Karpas-422 (cell line): ENCODE measurements around the gene CDR2L. TPM values are rescaled to one million over a fixed set of nuclear protein-coding genes. Genes with fewer than 3 reads are reported as not detected.
A peak's percentile ranks its signal among the peaks of the same experiment; 100 is the strongest.
"Not testable (repeated sequence)": the region's sequence is repeated elsewhere in the genome, so short reads cannot be mapped to it uniquely, and the experiment has no call there.

Source experiments
- DNase-seq: peaks from one replicate; pipeline ENCODE4 v3.0.0-alpha.2; 2015
- H2AFZ ChIP-seq: fragments of 200-600 bp; sonication (generic); 2 replicates; pipeline ENCODE4 v1.6.1; 2014; ENCODE audit warnings: antibody characterized with exemption, low read length, mixed read lengths
- H3K27ac ChIP-seq: fragments of 200-600 bp; sonication (generic); 2 replicates; pipeline ENCODE4 v1.5.1; 2014; ENCODE audit warnings: mild to moderate bottlenecking, low read length, moderate library complexity
- H3K27me3 ChIP-seq: fragments of 200-600 bp; sonication (generic); 2 replicates; pipeline ENCODE4 v1.6.1; 2014; ENCODE audit warnings: low read length, mixed read lengths
- H3K36me3 ChIP-seq: fragments of 200-600 bp; sonication (generic); 2 replicates; pipeline ENCODE4 v1.6.1; 2014; ENCODE audit warnings: low read length, mixed read lengths; ENCODE audit not compliant: insufficient read depth
- H3K4me1 ChIP-seq: fragments of 200-600 bp; sonication (generic); 2 replicates; pipeline ENCODE4 v1.6.1; 2014; ENCODE audit warnings: mild to moderate bottlenecking, low read length, mixed read lengths
- H3K4me2 ChIP-seq: fragments of 200-600 bp; sonication (generic); 2 replicates; pipeline ENCODE4 v1.6.1; 2014; ENCODE audit warnings: low read length, low read depth, mild to moderate bottlenecking; ENCODE audit not compliant: poor library complexity, severe bottlenecking
- H3K4me3 ChIP-seq: fragments of 200-600 bp; sonication (generic); 2 replicates; pipeline ENCODE4 v1.5.1; 2014; ENCODE audit warnings: mild to moderate bottlenecking, antibody characterized with exemption, low read length, mixed read lengths
- H3K79me2 ChIP-seq: fragments of 200-600 bp; sonication (generic); 2 replicates; pipeline ENCODE4 v1.6.1; 2014; ENCODE audit warnings: mild to moderate bottlenecking, low read length, mixed read lengths
- H3K9ac ChIP-seq: fragments of 200-600 bp; sonication (generic); 2 replicates; pipeline ENCODE4 v1.6.0; 2014; ENCODE audit warnings: low read length
- H3K9me2 ChIP-seq: fragments of 200-600 bp; sonication (generic), shearing (Covaris generic); replicated peaks from 2 replicates; pipeline ENCODE4 v1.6.0; 2014; ENCODE audit warnings: mild to moderate bottlenecking, low read length, moderate library complexity; ENCODE audit not compliant: insufficient read depth
- H3K9me3 ChIP-seq: fragments of 300-700, 200-600 bp; sonication (generic); 2 replicates; pipeline ENCODE4 v1.6.1; 2014; ENCODE audit warnings: low read length, mixed read lengths
- H4K20me1 ChIP-seq: fragments of 200-600 bp; sonication (generic); 2 replicates; pipeline ENCODE4 v1.6.1; 2014; ENCODE audit warnings: mild to moderate bottlenecking, antibody characterized with exemption, low read length, low read depth; ENCODE audit not compliant: insufficient read depth
- total RNA-seq: library from RNA; depleted of rRNA; stranded (reverse); fragments of >200 nt; shearing (Covaris generic); gene quantifications from 2 replicates; pipeline ENCODE4 v1.2.3, GENCODE V29; 2014; ENCODE audit warnings: low replicate concordance

Gene CDR2L
- total RNA-seq, 1 experiment from 2014 or later: not detected

- Histone ChIP-seq H3K36me3 (peaks cover 16% of the 10 kb centered on the region), H3K4me1 (peaks cover 17% of the 10 kb centered on the region), H3K79me2 (peaks cover 37% of the 10 kb centered on the region)
- DNase-seq, H4K20me1 ChIP-seq, H3K27ac ChIP-seq, H3K9me3 ChIP-seq, H3K9ac ChIP-seq, H2AFZ ChIP-seq, H3K4me3 ChIP-seq, H3K4me2 ChIP-seq, H3K27me3 ChIP-seq, H3K9me2 ChIP-seq: not testable (repeated sequence)
Measured at GRCh38 chr17:75043789-75044188, 56.4 kb downstream of the CDR2L start.

GRCh38 chr17:75044716-75045115 lies 57.3 kb downstream of the CDR2L start:
- Histone ChIP-seq H3K36me3 (peaks cover 6% of the 10 kb centered on the region; the same call in 1 of the 2 replicates), H3K9me3 (no peaks in the 10 kb centered on the region), H3K79me2 (peaks cover 44% of the 10 kb centered on the region), H2AFZ (no peak overlapping the region), H3K4me1 (peaks cover 21% of the 10 kb centered on the region), H3K4me2 (no peak overlapping the region), H4K20me1 (no peaks in the 10 kb centered on the region), H3K9me2 (no peaks in the 10 kb centered on the region), H3K27me3 (no peaks in the 10 kb centered on the region), H3K27ac (no peak overlapping the region), H3K9ac (no peak overlapping the region), H3K4me3 (no peak overlapping the region)
- DNase-seq: no peak

- not testable (repeated sequence) for H3K27me3 ChIP-seq, H2AFZ ChIP-seq, H4K20me1 ChIP-seq, H3K9me2 ChIP-seq, DNase-seq, H3K9me3 ChIP-seq, H3K36me3 ChIP-seq
- Histone ChIP-seq H3K9ac (peak overlapping the region; percentile 98), H3K4me2 (peak overlapping the region; percentile 77), H3K27ac (0 out of 2 replicates have a peak overlapping the region, but pooled peaks have one; percentile 47), H3K4me3 (peak overlapping the region; percentile 100), H3K4me1 (peaks cover 21% of the 10 kb centered on the region), H3K79me2 (peaks cover 45% of the 10 kb centered on the region)
Measured at GRCh38 chr17:75045946-75046406, 58.5 kb downstream of the CDR2L start.

GRCh38 chr17:75046407-75047289 lies 59.2 kb downstream of the CDR2L start, which contains the start of the genes ATP5PD and KCTD2:
ATP5PD (minus strand) TSS chr17:75046969; CDS start chr17:75042650, 4,319 bp downstream.
KCTD2 (plus strand) TSS chr17:75047225; CDS start chr17:75047251, 26 bp downstream.
- no peaks in the 10 kb centered on the region for H3K9me2 ChIP-seq
- peak within 1 kb of the TSS; percentile 86 for H3K4me2 ChIP-seq
- H3K4me1 ChIP-seq: peaks cover 21% of the 10 kb centered on the region
- H3K4me3 ChIP-seq: peak within 1 kb of the TSS; percentile 100
- H3K9ac ChIP-seq: peak within 1 kb of the TSS; percentile 98
- H3K27ac ChIP-seq: peak within 1 kb of the TSS; percentile 47; the same call in 1 of the 2 replicates
- H3K36me3 ChIP-seq: peaks cover 2% of the 10 kb centered on the region; the same call in 1 of the 2 replicates
- H4K20me1 ChIP-seq: no peaks in the 10 kb centered on the region
- no peaks in the 10 kb centered on the region for H3K27me3 ChIP-seq
- H2AFZ ChIP-seq: no peak within 1 kb of the TSS; the same call in 1 of the 2 replicates
- H3K79me2 ChIP-seq: peaks cover 45% of the 10 kb centered on the region
- no peaks in the 10 kb centered on the region for H3K9me3 ChIP-seq
- DNase-seq: peak; percentile 98

GRCh38 chr17:75047398-75048098 lies 60.1 kb downstream of the CDR2L start:
- Histone ChIP-seq H3K36me3 (peaks cover 5% of the 10 kb centered on the region; the same call in 1 of the 2 replicates), H2AFZ (no peak overlapping the region)
- peak; percentile 61 for DNase-seq

GRCh38 chr17:75048249-75048878 lies 60.9 kb downstream of the CDR2L start:
- H3K4me2 ChIP-seq: peak overlapping the region; percentile 86
- H2AFZ ChIP-seq: no peak overlapping the region
- H3K9ac ChIP-seq: peak overlapping the region; percentile 98
- no peak for DNase-seq
- peaks cover 45% of the 10 kb centered on the region for H3K79me2 ChIP-seq
- H3K9me2 ChIP-seq: no peaks in the 10 kb centered on the region
- no peaks in the 10 kb centered on the region for H4K20me1 ChIP-seq
- no peaks in the 10 kb centered on the region for H3K27me3 ChIP-seq
- H3K4me1 ChIP-seq: peaks cover 21% of the 10 kb centered on the region
- H3K36me3 ChIP-seq: peaks cover 5% of the 10 kb centered on the region; the same call in 1 of the 2 replicates
- H3K27ac ChIP-seq: no peak overlapping the region
- H3K4me3 ChIP-seq: peak overlapping the region; percentile 100
- H3K9me3 ChIP-seq: no peaks in the 10 kb centered on the region

More at GRCh38 chr17:75047398-75048098, 60.1 kb downstream of the CDR2L start:
- peaks cover 21% of the 10 kb centered on the region for H3K4me1 ChIP-seq
- H3K9me3 ChIP-seq: no peaks in the 10 kb centered on the region
- peak overlapping the region; percentile 100 for H3K4me3 ChIP-seq
- no peaks in the 10 kb centered on the region for H3K9me2 ChIP-seq
- peak overlapping the region; percentile 86 for H3K4me2 ChIP-seq
- H3K27me3 ChIP-seq: no peaks in the 10 kb centered on the region
- no peak overlapping the region for H3K27ac ChIP-seq
- peak overlapping the region; percentile 98 for H3K9ac ChIP-seq
- H3K79me2 ChIP-seq: peaks cover 45% of the 10 kb centered on the region
- no peaks in the 10 kb centered on the region for H4K20me1 ChIP-seq

GRCh38 chr17:75049057-75049456 lies 61.6 kb downstream of the CDR2L start:
- Histone ChIP-seq H3K4me2 (peak overlapping the region; percentile 86), H3K27ac (no peak overlapping the region), H3K9me2 (no peaks in the 10 kb centered on the region), H2AFZ (no peak overlapping the region), H3K4me1 (peaks cover 21% of the 10 kb centered on the region), H3K4me3 (peak overlapping the region; percentile 100; the same call in 1 of the 2 replicates), H3K79me2 (peaks cover 42% of the 10 kb centered on the region), H3K9ac (no peak overlapping the region), H4K20me1 (no peaks in the 10 kb centered on the region), H3K36me3 (peaks cover 7% of the 10 kb centered on the region; the same call in 1 of the 2 replicates), H3K27me3 (no peaks in the 10 kb centered on the region), H3K9me3 (no peaks in the 10 kb centered on the region)
- DNase-seq: no peak
